Neural cell (in vitro differentiated cells): ENCODE measurements around the gene DTL.

Experiments
- TAF1 ChIP-seq: IDR thresholded peaks from 2 replicates; pipeline ENCODE4 v1.6.1; 2012; ENCODE audit warnings: low read depth
- TF ChIP-seq, protein P1 (sequence below): fragments of 450-650 bp; IDR thresholded peaks from 2 replicates; pipeline ENCODE4 v1.5.1; 2014; ENCODE audit warnings: antibody characterized with exemption, mild to moderate bottlenecking, moderate library complexity; ENCODE audit not compliant: poor library complexity, severe bottlenecking

DNA sequence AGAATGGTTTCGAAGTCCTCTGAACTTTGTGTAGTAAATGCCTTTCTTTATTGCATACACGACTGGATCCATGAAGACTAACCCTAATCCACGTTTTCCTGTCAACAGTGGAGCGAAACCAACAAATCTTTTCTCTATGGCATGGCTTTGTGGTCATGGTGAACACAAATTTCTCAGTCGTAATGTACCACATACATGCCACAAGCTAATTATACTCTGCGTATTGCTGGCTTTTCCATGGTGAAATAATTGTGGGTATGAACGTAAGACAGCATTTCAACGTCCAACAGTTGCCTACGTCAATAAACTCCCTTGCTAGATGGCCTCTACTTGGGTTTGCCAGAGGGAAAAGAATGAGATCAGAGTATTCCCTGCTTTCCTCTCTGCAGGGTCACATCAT, 27.7 kb upstream of the DTL start:
- no peak for TF ChIP-seq TAF1
- TF ChIP-seq, protein P1, sequence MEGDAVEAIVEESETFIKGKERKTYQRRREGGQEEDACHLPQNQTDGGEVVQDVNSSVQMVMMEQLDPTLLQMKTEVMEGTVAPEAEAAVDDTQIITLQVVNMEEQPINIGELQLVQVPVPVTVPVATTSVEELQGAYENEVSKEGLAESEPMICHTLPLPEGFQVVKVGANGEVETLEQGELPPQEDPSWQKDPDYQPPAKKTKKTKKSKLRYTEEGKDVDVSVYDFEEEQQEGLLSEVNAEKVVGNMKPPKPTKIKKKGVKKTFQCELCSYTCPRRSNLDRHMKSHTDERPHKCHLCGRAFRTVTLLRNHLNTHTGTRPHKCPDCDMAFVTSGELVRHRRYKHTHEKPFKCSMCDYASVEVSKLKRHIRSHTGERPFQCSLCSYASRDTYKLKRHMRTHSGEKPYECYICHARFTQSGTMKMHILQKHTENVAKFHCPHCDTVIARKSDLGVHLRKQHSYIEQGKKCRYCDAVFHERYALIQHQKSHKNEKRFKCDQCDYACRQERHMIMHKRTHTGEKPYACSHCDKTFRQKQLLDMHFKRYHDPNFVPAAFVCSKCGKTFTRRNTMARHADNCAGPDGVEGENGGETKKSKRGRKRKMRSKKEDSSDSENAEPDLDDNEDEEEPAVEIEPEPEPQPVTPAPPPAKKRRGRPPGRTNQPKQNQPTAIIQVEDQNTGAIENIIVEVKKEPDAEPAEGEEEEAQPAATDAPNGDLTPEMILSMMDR: no peak
